ENCODE results near the gene RNF208. TPM values are rescaled to one million over a fixed set of nuclear protein-coding genes. Genes with fewer than 3 reads are reported as not detected.

The RNF208 gene
- total and polyA plus RNA-seq, 10 of the 15 experiments (the other 5 are each of a cell fraction or from before 2014, with no cell fraction given), result 0.06 to 10.7 (median 0.77) TPM

DNA sequence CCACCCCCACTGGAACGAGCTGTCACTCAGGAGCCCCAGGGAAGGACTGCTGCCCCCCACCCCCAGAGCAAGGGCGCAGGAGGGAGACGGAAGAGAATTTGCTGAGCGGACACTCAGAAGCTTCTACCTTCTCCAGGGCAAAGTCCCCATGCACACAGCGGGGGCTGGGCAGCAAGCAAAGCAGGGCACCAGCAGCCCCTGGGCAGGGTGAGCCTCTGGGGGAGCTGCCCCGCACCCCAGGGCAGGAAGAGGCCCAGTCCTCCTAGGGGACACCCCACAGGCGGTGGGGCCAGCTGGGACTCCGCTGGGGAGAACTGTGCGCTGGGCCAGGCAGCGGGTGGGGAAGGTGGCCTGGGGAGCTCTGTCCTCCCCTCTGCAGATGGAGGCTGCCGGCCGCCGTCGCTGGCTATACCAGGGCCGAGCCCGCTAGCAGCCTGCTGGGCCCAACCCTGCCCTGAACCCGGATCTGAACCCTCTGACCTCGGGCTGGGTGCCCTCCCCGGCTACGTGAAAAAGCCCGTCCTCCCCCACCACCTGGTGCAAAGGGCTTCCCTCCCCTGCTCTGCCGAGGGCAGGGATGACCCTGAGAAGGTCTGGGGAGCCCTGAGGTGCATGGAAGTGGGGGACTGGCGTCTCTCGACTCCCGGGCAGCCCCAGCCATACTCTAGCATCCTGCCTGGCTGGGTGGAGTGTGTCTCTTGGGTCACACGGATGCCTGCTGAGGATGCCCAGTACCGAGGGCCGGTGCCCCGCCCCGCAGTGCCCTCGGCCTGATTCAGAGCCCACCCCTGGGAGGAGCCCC lies 8.1 kb upstream of the RNF208 start:
- Histone ChIP-seq H3K27me3 (replicated peaks in 1 of 2; ENCODE audit: control insufficient read depth in 2 of 2, insufficient read depth in 2 of 2, low read length in 1 of 2) (no peaks in the 10 kb centered on the region), H3K9ac (ENCODE audit: control insufficient read depth, insufficient read depth, low read length) (no peak overlapping the region), H3K4me1 (ENCODE audit: control insufficient read depth, insufficient read depth, low read length) (peaks cover 1% of the 10 kb centered on the region; the same call in 1 of the 2 replicates), H4K20me1 (ENCODE audit: control insufficient read depth, insufficient read depth) (no peaks in the 10 kb centered on the region), H3K79me2 (ENCODE audit: control insufficient read depth, insufficient read depth, low read length) (no peaks in the 10 kb centered on the region), H3K4me3 (no peak overlapping the region), H3K36me3 (ENCODE audit: control insufficient read depth in 2 of 2, insufficient read depth in 2 of 2, low read length in 1 of 2) (no peaks in the 10 kb centered on the region), H3K9me3 (replicated peaks; ENCODE audit: control insufficient read depth, insufficient read depth, low read length) (no peaks in the 10 kb centered on the region), H3K27ac (ENCODE audit: control insufficient read depth, insufficient read depth) (no peak overlapping the region), H2AFZ (ENCODE audit: control insufficient read depth, low read depth, low read length) (no peak overlapping the region), H3K4me2 (ENCODE audit: control insufficient read depth, insufficient read depth) (no peak overlapping the region)
- RAD21 ChIA-PET (ENCODE audit: unreplicated experiment), result interaction anchor here (0.8 kb wide), 1 partner anchor 41 kb away, joined by 3 read pairs; the partner anchor contains the start of genes ANAPC2 and SSNA1
- DNase-seq (ENCODE audit: low read depth, low spot score) (no peak), FAIRE-seq (no peak), ATAC-seq (no peak)
- SMC1A ChIA-PET (ENCODE audit: uncharacterized antibody, unreplicated experiment), result no interaction called here
- 30% methylated on average over 31 of the region's 31 CpGs for WGBS (ENCODE audit: insufficient coverage, insufficient replicate concordance, low lambda C conversion rate, missing lambda C conversion rate)
- POLR2A ChIA-PET, result interaction anchor here (0.8 to 1.2 kb wide), 2 partner anchors 10 to 41 kb away, joined by 3 read pairs; partner anchors contain the start of genes SSNA1 and TUBB4B
- in situ Hi-C loops (cut with MboI), result loop anchor here (5.0 kb wide), 1 partner anchor 108 kb away; no protein-coding TSS in a partner anchor
- CTCF ChIA-PET, result interaction anchor here (1.2 kb wide), 1 partner anchor 110 kb away, joined by 4 read pairs; no protein-coding TSS in a partner anchor
- intact Hi-C loops (cut with micrococcal nuclease; ENCODE audit: unreplicated experiment), result loop anchor here (10.0 kb wide), 1 partner anchor 185 kb away; the partner anchor contains the start of gene NPDC1
- no TSS peak for BruUV-seq (replicated peaks)
- TF ChIP-seq TCF12 (IDR thresholded peaks at IDR 0.05; ENCODE audit: low read depth, low read length) (no peak), MLLT1 (IDR thresholded peaks at IDR 0.05) (no peak), SREBF1 (IDR thresholded peaks at IDR 0.05; ENCODE audit: low read length) (no peak), LARP7 (IDR thresholded peaks at IDR 0.05) (no peak), FOS (IDR thresholded peaks at IDR 0.05; ENCODE audit: borderline replicate concordance, extremely low read depth, insufficient read length) (no peak), CHD4 (IDR thresholded peaks at IDR 0.05) (no peak), MYC (IDR thresholded peaks at IDR 0.05; ENCODE audit: insufficient read depth, insufficient read length, insufficient replicate concordance, low read length, severe bottlenecking) (no peak), ZSCAN29 (IDR thresholded peaks at IDR 0.05) (no peak), CUX1 (IDR thresholded peaks at IDR 0.05; ENCODE audit: insufficient replicate concordance, low read depth, low read length) (no peak), HDAC6 (IDR thresholded peaks at IDR 0.05; ENCODE audit: unreplicated experiment) (no peak)
- TF ChIP-seq, protein P1, sequence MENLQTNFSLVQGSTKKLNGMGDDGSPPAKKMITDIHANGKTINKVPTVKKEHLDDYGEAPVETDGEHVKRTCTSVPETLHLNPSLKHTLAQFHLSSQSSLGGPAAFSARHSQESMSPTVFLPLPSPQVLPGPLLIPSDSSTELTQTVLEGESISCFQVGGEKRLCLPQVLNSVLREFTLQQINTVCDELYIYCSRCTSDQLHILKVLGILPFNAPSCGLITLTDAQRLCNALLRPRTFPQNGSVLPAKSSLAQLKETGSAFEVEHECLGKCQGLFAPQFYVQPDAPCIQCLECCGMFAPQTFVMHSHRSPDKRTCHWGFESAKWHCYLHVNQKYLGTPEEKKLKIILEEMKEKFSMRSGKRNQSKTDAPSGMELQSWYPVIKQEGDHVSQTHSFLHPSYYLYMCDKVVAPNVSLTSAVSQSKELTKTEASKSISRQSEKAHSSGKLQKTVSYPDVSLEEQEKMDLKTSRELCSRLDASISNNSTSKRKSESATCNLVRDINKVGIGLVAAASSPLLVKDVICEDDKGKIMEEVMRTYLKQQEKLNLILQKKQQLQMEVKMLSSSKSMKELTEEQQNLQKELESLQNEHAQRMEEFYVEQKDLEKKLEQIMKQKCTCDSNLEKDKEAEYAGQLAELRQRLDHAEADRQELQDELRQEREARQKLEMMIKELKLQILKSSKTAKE (IDR thresholded peaks at IDR 0.05; ENCODE audit: low read depth, poor library complexity, severe bottlenecking), result no peak
- TF ChIP-seq, protein P2, sequence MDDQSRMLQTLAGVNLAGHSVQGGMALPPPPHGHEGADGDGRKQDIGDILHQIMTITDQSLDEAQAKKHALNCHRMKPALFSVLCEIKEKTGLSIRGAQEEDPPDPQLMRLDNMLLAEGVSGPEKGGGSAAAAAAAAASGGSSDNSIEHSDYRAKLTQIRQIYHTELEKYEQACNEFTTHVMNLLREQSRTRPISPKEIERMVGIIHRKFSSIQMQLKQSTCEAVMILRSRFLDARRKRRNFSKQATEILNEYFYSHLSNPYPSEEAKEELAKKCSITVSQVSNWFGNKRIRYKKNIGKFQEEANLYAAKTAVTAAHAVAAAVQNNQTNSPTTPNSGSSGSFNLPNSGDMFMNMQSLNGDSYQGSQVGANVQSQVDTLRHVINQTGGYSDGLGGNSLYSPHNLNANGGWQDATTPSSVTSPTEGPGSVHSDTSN (IDR thresholded peaks at IDR 0.05; ENCODE audit: insufficient replicate concordance, low read depth, low read length), result no peak
